ENCODE results near the gene KCNN3.

- TF ChIP-seq CTCF (IDR thresholded peaks at IDR 0.05; ENCODE audit: insufficient read depth, low read length) (no peak), REST (IDR thresholded peaks at IDR 0.05; ENCODE audit: insufficient replicate concordance, low read depth) (no peak)
Observed at GRCh38 chr1:154730986-154731489, 139.0 kb downstream of the KCNN3 start.
